Pons (tissue), 1 donor: Measurements from ENCODE around the gene TRDMT1.

Experiments used
- DNase-seq: peaks from one replicate; pipeline ENCODE4 v3.0.0-alpha.2; 2016; ENCODE audit warnings: low spot score

TRDMT1 gene

GRCh38 chr10:17098012-17098411 is 103.5 kb downstream of the TRDMT1 start:
- no peak for DNase-seq
